Common myeloid progenitor, CD34-positive (primary cell): ENCODE measurements around the gene CCBE1.

Source experiments
- CTCF ChIA-PET: fragments of 350-600 bp; sonication (Branson Sonifier 250); formaldehyde crosslinking; loops from one replicate; lab custom pipeline; 2021; ENCODE audit warnings: antibody characterized with exemption; lab: Charles Lee
- POLR2A ChIA-PET: fragments of 350-600 bp; sonication (Branson Sonifier 250); formaldehyde crosslinking; loops from one replicate; lab custom pipeline; 2021; ENCODE audit warnings: antibody characterized with exemption; lab: Charles Lee
- DNase-seq, 3 donors: peaks; one replicate each; pipeline versions ENCODE4 v3.0.0 to v3.0.0-alpha.2; 2013
- H3K27ac ChIP-seq, 2 experiments: 1 replicate in 1 of 2; 2 replicates in 1 of 2; pipeline ENCODE4 v1.7.0; 2013; ENCODE audit warnings: inconsistent platforms in 2 of 2, low read length in 2 of 2, mild to moderate bottlenecking in 2 of 2, low read depth in 1 of 2, moderate library complexity in 1 of 2; ENCODE audit not compliant: severe bottlenecking in 2 of 2, insufficient read depth in 1 of 2, poor library complexity in 1 of 2
- H3K27me3 ChIP-seq, 5 experiments: replicated peaks in 2 of 5; 1 replicate in 3 of 5; 2 replicates in 2 of 5; pipeline versions ENCODE4 v1.6.1 to v1.7.0; 2013; ENCODE audit warnings: low read length in 4 of 5, mild to moderate bottlenecking in 2 of 5, moderate library complexity in 2 of 5, inconsistent platforms in 1 of 5; ENCODE audit not compliant: insufficient read depth in 5 of 5, control insufficient read depth in 4 of 5
- H3K36me3 ChIP-seq, 4 experiments: 1 replicate in 2 of 4; 2 replicates in 2 of 4; pipeline versions ENCODE4 v1.6.1 to v1.7.0; 2013; ENCODE audit warnings: low read length in 3 of 4, control low read depth in 1 of 4, mild to moderate bottlenecking in 1 of 4; ENCODE audit not compliant: control insufficient read depth in 4 of 4, insufficient read depth in 4 of 4
- H3K4me1 ChIP-seq, 4 experiments: 1 replicate in 3 of 4; 2 replicates in 1 of 4; pipeline versions ENCODE4 v1.6.1 to v1.7.1; 2013; ENCODE audit warnings: low read length in 3 of 4, mild to moderate bottlenecking in 3 of 4, control low read depth in 1 of 4, inconsistent platforms in 1 of 4, moderate library complexity in 1 of 4; ENCODE audit not compliant: control insufficient read depth in 4 of 4, insufficient read depth in 4 of 4; ENCODE audit errors: control extremely low read depth in 1 of 4
- H3K4me3 ChIP-seq, 7 experiments: 1 replicate in 4 of 7; 2 replicates in 3 of 7; pipeline versions ENCODE4 v1.5.1 to v1.7.0; 2013; ENCODE audit warnings: mild to moderate bottlenecking in 7 of 7, low read length in 6 of 7, moderate library complexity in 6 of 7, inconsistent platforms in 2 of 7, low read depth in 2 of 7, control low read depth in 1 of 7; ENCODE audit not compliant: insufficient read depth in 4 of 7, control insufficient read depth in 1 of 7; ENCODE audit errors: extremely low read depth in 1 of 7
- H3K9me3 ChIP-seq, 5 experiments: 1 replicate in 4 of 5; 2 replicates in 1 of 5; pipeline versions ENCODE4 v1.6.1 to v1.7.1; 2013; ENCODE audit warnings: low read length in 4 of 5, mild to moderate bottlenecking in 2 of 5, inconsistent platforms in 1 of 5, low read depth in 1 of 5, moderate library complexity in 1 of 5; ENCODE audit not compliant: control insufficient read depth in 4 of 5, insufficient read depth in 2 of 5; ENCODE audit errors: control extremely low read depth in 1 of 5
- WGBS: methylation state at CpG from one replicate; pipeline ENCODE4 v1.1.5; 2013; ENCODE audit not compliant: insufficient coverage; 5-methylcytosine and 5-hydroxymethylcytosine counted together

The CCBE1 gene

DNA sequence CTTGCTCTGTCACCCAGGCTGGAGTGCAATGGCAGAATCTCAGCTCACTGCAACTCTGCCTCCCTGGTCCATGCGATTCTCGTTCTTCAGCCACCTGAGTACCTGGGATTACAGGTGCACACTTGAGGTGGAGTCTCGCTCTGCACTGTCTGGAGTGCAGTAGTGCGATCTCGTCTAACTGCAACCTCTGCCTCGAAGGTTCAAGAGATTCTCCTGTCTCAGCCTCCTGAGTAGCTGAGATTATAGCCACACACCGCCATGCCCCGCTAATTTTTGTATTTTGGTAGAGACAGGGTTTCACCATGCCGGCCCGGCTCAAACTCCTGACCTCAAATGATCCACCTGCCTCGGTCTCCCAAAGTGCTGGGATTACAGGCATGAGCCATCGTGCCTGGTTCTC lies 83.3 kb downstream of the CCBE1 start:
- CTCF ChIA-PET, result no interaction called here
- DNase-seq, result no peak
- H3K36me3 ChIP-seq, result no peaks in the 10 kb centered on the region
- no peak overlapping the region for H3K4me3 ChIP-seq
- H3K27ac ChIP-seq, result no peak overlapping the region
- H3K27me3 ChIP-seq, result no peaks in the 10 kb centered on the region
- POLR2A ChIA-PET, result no interaction called here
- no peaks in the 10 kb centered on the region for H3K4me1 ChIP-seq
- H3K9me3 ChIP-seq, result no peaks in the 10 kb centered on the region
- 97% methylated on average over 10 of the region's 12 CpGs for WGBS

DNA sequence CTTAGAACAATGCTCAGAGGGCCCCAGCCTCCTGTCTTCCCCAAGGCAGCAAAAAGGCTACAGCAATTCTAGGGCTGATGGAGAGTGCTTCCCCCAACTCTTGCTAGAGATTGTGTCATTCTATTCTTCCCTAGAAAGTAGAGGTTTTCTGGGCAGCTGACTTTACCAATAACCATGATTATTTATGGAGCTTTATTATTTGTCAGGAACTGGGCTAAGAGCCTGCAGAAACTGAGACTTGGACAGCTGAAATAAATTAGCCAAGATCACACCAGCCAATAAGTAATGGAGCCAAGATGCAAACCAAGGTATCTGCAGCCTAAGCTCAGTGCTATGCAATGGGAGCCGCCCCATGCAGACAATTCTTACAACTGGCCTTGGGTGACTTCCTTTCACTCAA lies 84.8 kb downstream of the CCBE1 start:
- H3K4me3 ChIP-seq, result no peak overlapping the region
- no peaks in the 10 kb centered on the region for H3K36me3 ChIP-seq
- H3K27me3 ChIP-seq, result no peaks in the 10 kb centered on the region
- CTCF ChIA-PET, result interaction anchor here (0.7 kb wide), 1 partner anchor 190 kb away, joined by 3 read pairs; no protein-coding TSS in a partner anchor
- DNase-seq, result no peak
- no CpG with 5 or more reads among the region's 1 CpG for WGBS
- H3K9me3 ChIP-seq, result no peaks in the 10 kb centered on the region
- no peak overlapping the region for H3K27ac ChIP-seq
- POLR2A ChIA-PET, result no interaction called here
- no peaks in the 10 kb centered on the region for H3K4me1 ChIP-seq

DNA sequence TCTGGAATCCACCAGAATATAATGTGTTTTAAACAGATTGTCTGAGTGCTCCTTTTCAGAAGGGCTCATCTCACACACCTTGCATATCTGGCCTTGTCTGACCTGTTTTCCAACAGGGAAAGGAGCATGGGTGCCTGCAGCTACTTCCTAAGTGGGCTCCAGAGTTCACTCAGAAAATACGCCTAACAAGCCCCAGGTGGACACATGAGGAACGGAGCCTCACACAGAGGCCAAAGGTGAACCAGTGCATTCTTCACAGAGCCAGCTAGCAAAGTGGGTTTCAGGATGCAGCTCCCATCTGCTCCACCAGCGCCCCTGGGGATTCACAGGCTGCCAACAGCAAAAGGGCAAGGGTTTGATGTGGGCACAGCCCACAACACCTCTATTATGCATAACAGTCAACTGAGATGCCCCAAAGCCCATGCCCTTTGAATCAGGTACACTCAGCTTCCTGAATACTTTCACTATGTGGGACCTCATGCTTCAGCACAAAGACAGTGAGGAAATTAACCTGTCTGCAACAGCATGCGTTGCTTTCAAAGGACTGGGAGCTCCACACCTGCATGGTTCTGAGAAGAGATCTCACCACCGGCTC lies 86.6 kb downstream of the CCBE1 start:
- no peak overlapping the region for H3K27ac ChIP-seq
- H3K4me3 ChIP-seq, result no peak overlapping the region
- H3K9me3 ChIP-seq, result no peaks in the 10 kb centered on the region
- no peak for DNase-seq
- 84% methylated on average over 5 of the region's 5 CpGs for WGBS
- ChIA-PET POLR2A (interaction anchor here (0.6 kb wide), 1 partner anchor 815 kb away, joined by 3 read pairs; no protein-coding TSS in a partner anchor), CTCF (interaction anchor here (0.6 kb wide), 1 partner anchor 60 kb away, joined by 3 read pairs; no protein-coding TSS in a partner anchor)
- H3K27me3 ChIP-seq, result no peaks in the 10 kb centered on the region
- H3K4me1 ChIP-seq, result no peaks in the 10 kb centered on the region
- no peaks in the 10 kb centered on the region for H3K36me3 ChIP-seq

DNA sequence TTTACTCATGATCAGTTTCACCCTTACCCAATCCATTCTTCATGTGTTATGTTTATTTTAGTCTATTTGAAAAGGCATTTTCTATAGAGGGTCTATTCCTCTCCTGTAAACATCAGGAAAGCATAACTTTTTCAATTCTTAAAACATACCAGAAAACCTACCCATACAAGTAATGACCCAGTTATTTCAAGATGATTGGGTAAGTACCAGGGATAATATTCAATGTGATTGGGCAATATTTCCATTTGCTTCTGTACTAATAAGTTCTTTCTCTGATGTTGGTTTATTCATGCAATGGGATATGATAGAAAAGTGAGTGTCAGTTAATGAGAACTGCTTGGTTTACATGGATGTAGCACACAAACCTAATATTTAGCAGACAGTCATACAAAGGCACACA lies 87.6 kb downstream of the CCBE1 start:
- ChIA-PET POLR2A (no interaction called here), CTCF (no interaction called here)
- Histone ChIP-seq H3K4me1 (no peaks in the 10 kb centered on the region), H3K27ac (no peak overlapping the region), H3K4me3 (no peak overlapping the region), H3K27me3 (no peaks in the 10 kb centered on the region), H3K9me3 (no peaks in the 10 kb centered on the region), H3K36me3 (no peaks in the 10 kb centered on the region)
- DNase-seq, result no peak

DNA sequence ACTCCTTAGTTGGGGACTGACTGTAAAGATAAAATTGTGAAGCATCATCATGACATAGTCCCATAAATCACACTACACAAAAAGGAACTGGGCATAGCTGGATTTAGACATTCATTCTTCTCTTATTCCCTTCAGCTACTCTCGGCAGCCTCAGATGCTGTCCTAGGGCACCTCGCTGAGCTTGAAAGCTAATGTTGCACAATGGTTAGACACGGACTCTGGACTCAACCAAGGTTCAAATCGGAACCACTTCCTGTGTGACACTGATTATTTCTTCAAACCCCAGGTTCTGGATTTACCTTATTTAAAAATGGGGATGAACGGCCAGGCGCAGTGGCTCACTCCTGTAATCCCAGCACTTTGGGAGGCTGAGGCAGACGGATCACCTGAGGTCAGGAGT lies 89.8 kb downstream of the CCBE1 start:
- H3K27ac ChIP-seq, result no peak overlapping the region

DNA sequence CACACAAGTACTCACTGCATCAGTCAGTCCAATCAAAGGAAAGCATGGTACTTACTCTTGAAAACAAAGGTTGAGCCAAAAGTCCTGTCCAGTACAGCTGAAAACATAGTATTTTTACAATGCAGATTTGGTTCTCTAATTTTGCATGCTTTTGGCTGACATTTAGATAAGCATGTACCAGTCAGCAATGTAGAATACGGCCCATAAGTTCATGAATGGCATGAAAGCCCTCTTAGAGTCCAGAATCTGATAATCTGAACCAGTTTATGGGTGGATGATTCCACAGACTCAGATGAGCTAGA lies 90.2 kb downstream of the CCBE1 start:
- ChIA-PET POLR2A (no interaction called here), CTCF (no interaction called here)
- Histone ChIP-seq H3K4me3 (no peak overlapping the region), H3K27me3 (no peaks in the 10 kb centered on the region), H3K27ac (no peak overlapping the region), H3K9me3 (no peaks in the 10 kb centered on the region), H3K36me3 (no peaks in the 10 kb centered on the region), H3K4me1 (no peaks in the 10 kb centered on the region)
- 100% methylated on average over 1 of the region's 1 CpG for WGBS
- DNase-seq, result no peak

More for the DNA sequence above, 89.8 kb downstream of the CCBE1 start:
- DNase-seq, result no peak
- no peaks in the 10 kb centered on the region for H3K9me3 ChIP-seq
- POLR2A ChIA-PET, result no interaction called here
- CTCF ChIA-PET, result no interaction called here
- H3K36me3 ChIP-seq, result no peaks in the 10 kb centered on the region
- no peaks in the 10 kb centered on the region for H3K27me3 ChIP-seq
- WGBS, result 97% methylated on average over 7 of the region's 7 CpGs
- H3K4me3 ChIP-seq, result no peak overlapping the region
- H3K4me1 ChIP-seq, result no peaks in the 10 kb centered on the region

DNA sequence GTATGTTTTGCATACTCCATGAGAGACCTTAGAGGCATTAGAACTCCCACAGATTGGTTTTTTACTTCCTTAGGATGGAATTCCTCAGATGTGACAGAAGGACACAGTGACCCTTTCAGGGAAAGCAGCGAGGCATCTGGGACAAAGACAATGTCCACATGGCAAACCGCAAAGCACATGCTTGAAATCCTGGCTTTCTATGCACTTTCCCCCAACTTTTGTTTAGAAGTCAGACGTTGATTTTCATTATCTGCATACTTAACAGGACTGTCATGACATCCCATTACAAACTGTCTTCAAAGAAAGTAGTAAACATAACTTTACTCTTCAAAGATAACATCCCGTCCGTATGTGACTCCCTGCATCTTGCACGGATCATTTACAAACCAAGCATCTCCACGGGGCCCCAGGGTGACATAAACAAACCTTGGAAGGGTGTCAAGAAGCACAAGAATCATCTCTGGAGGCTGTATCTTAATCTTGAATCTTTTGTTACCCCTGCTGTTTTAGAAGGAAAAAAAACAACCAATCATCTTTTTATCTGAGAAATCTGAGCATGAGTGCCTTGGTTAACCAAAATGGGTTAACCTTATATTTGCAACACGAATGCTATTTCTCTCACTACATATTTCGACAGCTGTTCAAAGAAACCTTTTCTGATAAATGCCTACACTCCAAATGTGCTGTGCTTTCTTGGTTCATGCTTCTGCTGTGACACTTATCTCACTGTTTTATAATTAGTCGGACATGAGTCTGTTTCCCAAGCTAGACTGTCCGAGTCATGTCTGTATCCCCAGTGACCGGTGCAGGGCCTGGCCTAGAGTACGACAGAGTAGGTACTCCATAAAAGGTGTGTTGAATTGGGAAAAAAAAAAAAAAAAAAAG lies 90.8 kb downstream of the CCBE1 start:
- no peak for DNase-seq
- H3K27me3 ChIP-seq, result no peaks in the 10 kb centered on the region
- H3K9me3 ChIP-seq, result no peaks in the 10 kb centered on the region
- no peaks in the 10 kb centered on the region for H3K36me3 ChIP-seq
- H3K4me1 ChIP-seq, result no peaks in the 10 kb centered on the region
- 96% methylated on average over 9 of the region's 13 CpGs for WGBS
- ChIA-PET POLR2A (no interaction called here), CTCF (no interaction called here)
- no peak overlapping the region for H3K27ac ChIP-seq
- H3K4me3 ChIP-seq, result no peak overlapping the region
